Measurements from ENCODE around the gene FIP1L1.
"Not testable (repeated sequence)": the region's sequence is repeated elsewhere in the genome, so short reads cannot be mapped to it uniquely, and the experiment has no call there.

Gene FIP1L1, protein sequence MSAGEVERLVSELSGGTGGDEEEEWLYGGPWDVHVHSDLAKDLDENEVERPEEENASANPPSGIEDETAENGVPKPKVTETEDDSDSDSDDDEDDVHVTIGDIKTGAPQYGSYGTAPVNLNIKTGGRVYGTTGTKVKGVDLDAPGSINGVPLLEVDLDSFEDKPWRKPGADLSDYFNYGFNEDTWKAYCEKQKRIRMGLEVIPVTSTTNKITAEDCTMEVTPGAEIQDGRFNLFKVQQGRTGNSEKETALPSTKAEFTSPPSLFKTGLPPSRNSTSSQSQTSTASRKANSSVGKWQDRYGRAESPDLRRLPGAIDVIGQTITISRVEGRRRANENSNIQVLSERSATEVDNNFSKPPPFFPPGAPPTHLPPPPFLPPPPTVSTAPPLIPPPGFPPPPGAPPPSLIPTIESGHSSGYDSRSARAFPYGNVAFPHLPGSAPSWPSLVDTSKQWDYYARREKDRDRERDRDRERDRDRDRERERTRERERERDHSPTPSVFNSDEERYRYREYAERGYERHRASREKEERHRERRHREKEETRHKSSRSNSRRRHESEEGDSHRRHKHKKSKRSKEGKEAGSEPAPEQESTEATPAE

DNA sequence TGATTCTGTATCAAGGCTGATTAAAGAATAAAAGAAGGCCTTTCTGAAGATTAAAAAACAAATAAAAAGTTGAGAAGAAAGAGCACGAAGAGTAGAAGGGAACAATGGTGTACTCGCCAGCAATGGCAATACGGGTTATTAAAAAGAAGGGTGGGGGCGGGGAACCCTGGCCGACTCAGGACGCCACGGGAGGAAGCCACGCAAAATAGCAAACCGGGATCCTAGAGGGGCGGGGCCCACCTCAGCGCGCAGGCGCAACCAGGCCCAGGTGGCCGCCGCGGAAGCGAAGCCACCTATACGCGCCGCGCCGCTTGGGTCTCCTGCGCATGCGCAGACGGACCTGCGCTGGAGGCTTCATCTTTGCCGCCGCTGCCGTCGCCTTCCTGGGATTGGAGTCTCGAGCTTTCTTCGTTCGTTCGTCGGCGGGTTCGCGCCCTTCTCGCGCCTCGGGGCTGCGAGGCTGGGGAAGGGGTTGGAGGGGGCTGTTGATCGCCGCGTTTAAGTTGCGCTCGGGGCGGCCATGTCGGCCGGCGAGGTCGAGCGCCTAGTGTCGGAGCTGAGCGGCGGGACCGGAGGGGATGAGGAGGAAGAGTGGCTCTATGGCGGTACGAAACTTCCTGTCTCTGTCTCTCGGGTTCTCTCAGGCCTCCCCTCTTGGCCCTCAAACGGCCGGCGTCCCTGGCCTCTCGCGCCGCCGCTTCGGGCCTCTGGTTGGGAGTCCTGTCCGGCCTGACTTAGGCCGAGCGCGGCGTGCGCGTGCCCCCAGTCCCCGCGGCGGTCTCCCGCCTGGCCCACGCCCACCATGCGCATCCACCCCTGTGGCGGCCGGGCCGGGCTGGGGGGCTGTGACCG is at the start of gene FIP1L1:
TSS of gene FIP1L1 (plus strand) at position 323 of the 852 bp plus-strand sequence. CDS start at position 521, 198 bp downstream.
- peak; percentile 82 for DNase-seq (ENCODE audit: low spot score)

- DNase-seq (ENCODE audit: low spot score), result not testable (repeated sequence)
Measured at GRCh38 chr4:53334916-53335315, 42.5 kb upstream of the FIP1L1 start.

- not testable (repeated sequence) for DNase-seq (ENCODE audit: low spot score)
Measured at GRCh38 chr4:53340145-53340544, 37.3 kb upstream of the FIP1L1 start.

- not testable (repeated sequence) for DNase-seq (ENCODE audit: low spot score)
Measured at GRCh38 chr4:53346392-53346791, 31.0 kb upstream of the FIP1L1 start.

DNA sequence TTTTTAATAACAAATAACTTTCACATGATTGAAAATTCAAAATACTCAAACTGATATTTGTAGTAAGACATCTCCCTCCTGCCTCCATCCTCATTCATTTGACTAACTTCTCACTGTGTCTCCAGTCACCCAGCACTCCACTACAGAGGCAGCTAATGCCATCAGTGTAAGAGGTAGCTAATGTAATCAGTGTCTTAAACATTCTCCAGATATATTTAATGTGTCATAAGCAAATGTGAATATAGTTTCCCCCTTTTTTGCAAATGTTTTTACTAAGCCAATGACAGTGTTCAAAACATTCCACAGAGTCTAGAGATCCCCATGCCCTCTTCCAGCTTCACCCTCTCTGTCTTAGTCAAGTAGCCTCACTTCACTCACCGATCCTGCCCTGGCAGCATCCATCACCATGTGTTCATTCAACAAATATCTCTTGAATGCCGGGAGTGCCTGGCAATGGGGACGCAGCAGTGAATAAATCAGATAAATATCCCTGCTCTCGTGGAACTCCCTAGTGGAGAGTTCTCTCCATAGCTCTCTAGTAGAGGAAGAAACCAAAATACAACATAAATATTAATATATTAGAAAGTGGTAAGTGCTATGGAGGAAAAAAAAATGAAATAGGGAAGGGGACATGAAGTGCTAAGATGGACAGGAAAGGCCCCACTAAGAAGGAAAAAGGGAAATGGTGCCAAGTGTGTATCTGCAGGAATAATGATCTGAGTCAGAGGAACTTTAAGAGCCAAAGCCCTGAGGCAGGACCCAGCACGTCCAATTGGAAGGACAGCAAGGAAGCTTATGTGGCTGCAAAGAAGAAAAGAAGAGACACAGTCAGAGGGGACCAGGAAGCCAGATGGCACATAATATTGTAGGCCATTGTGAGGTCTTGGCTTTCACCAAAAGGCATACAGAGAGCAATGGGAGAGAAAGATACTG is 30.3 kb upstream of the FIP1L1 start:
- no peak for DNase-seq (ENCODE audit: low spot score)

DNA sequence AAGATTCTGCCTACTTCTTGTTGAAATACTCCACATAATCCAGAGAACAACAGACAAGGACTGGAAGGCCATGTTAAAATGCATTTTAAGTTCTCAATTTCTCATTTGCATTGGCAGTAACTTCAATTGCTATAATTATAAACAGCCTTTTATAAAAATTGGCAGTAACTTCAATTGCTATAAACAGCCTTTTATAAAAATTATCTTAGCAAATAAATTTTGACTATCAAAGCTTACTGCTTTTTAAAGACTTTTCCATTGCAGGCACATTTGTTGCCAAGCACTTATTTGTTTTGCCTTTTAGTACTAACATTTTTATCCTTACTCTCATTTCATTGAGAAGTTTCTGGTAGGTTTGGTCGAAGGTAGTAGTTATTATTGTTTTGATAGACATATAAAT is 29.4 kb upstream of the FIP1L1 start:
- DNase-seq (ENCODE audit: low spot score), result no peak

GRCh38 chr4:53349091-53349491 is 28.4 kb upstream of the FIP1L1 start:
- no peak for DNase-seq (ENCODE audit: low spot score)

DNA sequence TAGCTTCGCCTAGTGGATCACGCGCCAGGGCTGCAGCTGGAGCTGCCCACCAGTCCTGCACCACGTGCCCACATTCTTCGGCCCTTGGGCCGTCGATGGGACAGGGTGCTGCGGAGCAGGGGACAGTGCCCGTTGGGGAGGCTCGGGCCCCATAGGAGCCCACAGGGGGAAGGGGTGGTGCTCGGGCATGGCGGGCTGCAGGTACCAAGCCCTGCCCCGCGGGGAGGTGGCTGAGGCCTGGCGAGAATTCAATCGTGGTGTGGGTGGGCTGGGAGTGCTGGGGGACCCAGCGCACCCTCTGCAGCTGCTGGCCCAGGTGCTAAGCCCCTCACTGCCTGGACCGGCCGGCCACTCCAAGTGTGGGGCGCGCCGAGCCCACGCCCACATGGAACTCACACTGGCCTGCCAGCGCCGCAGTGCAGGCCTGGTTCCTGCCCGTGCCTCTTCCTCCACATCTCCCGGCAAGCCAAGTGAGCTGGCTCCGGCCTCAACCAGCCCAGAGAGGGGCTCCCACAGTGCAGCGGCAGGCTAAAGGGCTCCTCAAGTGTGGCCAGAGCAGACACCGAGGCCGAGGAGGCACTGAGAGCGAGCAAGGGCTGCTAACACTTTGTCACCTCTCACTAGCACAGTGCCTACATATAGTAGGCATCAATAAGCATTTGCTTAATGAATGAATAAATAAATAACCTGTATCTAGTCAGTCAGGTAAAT is 23.3 kb upstream of the FIP1L1 start:
- no peak for DNase-seq (ENCODE audit: low spot score)

- no peak for DNase-seq (ENCODE audit: low spot score)
Measured at GRCh38 chr4:53355930-53356521, 21.4 kb upstream of the FIP1L1 start.

DNA sequence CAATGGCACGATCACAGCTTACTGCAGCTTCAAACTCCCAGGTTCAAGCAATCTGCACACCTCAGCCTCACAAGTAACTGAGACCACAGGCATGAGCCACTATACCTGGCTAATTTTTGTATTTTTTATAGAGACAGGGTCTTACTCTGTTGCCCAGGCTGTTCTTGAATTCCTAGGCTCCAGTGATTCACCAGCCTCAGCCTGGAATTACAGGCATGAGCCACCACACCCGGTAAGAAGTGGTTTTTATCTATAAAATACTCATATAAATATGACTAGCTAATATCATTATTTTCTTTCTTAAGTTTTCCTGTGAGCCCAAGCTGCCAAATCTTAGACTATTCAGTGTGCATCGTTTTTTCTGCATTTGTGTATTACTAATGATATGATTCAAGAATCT is 16.0 kb upstream of the FIP1L1 start:
- DNase-seq (ENCODE audit: low spot score), result no peak

GRCh38 chr4:53362093-53362492 is 15.3 kb upstream of the FIP1L1 start:
- DNase-seq (ENCODE audit: low spot score), result no peak

GRCh38 chr4:53364624-53365023 is 12.8 kb upstream of the FIP1L1 start:
- no peak for DNase-seq (ENCODE audit: low spot score)

GRCh38 chr4:53365121-53365485 is 12.3 kb upstream of the FIP1L1 start:
- DNase-seq (ENCODE audit: low spot score), result peak; percentile 34

GRCh38 chr4:53365486-53366300 is 11.7 kb upstream of the FIP1L1 start, which contains the start of gene SCFD2:
Gene SCFD2 (minus strand): TSS chr4:53366061.
- peak; percentile 92 for DNase-seq (ENCODE audit: low spot score)

GRCh38 chr4:53366301-53366716 is 11.1 kb upstream of the FIP1L1 start:
- DNase-seq (ENCODE audit: low spot score), result no peak

GRCh38 chr4:53367721-53368120 is 9.7 kb upstream of the FIP1L1 start:
- no peak for DNase-seq (ENCODE audit: low spot score)

- no peak for DNase-seq (ENCODE audit: low spot score)
Measured at GRCh38 chr4:53371049-53371448, 6.4 kb upstream of the FIP1L1 start.

- DNase-seq (ENCODE audit: low spot score), result no peak
Measured at GRCh38 chr4:53371843-53372521, 5.5 kb upstream of the FIP1L1 start.

DNA sequence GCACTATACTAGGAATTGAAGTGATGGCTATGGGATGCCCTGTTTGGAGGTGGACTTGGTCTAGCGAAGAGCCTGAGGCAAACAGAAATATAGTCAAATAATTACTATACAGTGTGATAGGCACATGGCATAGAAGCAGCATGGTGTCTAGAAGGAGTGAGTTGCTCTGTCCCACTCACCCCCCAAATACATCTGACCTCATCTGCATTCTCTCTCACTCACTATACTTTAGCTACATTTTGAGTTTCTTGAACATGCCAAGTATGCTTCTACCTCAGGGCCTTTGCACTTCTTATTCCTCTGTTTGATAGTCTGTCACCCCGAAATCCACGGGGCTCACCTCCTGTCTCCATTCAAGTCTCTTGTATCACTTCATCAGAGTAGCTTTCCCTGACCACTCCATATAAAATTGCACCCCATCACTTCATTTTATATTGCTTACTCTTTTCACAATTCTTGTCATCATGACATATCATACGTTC is 2.6 kb upstream of the FIP1L1 start:
- no peak for DNase-seq (ENCODE audit: low spot score)

All from kidney capillary endothelial cell (primary cell).